Neuronal stem cell (in vitro differentiated cells): ENCODE measurements around the gene HCFC2.

Experiments used
- DNase-seq: peaks from one replicate; pipeline ENCODE4 v3.0.0-alpha.2; 2013; ENCODE audit warnings: low spot score
- H2AFZ ChIP-seq: one replicate; pipeline ENCODE4 v1.6.1; 2013; ENCODE audit warnings: mild to moderate bottlenecking, low read length, inconsistent platforms
- H2AK5ac ChIP-seq: 2 replicates; pipeline ENCODE4 v1.6.1; 2013; ENCODE audit warnings: low read depth, mild to moderate bottlenecking, inconsistent platforms, low read length, moderate library complexity, mixed read lengths
- H2BK120ac ChIP-seq: 2 replicates; pipeline ENCODE4 v1.6.1; 2013; ENCODE audit warnings: low read depth, mild to moderate bottlenecking, inconsistent platforms, low read length, moderate library complexity, mixed read lengths
- H2BK12ac ChIP-seq: one replicate; pipeline ENCODE4 v1.6.1; 2013; ENCODE audit warnings: low read length, inconsistent platforms
- H2BK15ac ChIP-seq: 2 replicates; pipeline ENCODE4 v1.6.1; 2013; ENCODE audit warnings: mild to moderate bottlenecking, low read length, inconsistent platforms, mixed read lengths
- H2BK5ac ChIP-seq: one replicate; pipeline ENCODE4 v1.6.1; 2013; ENCODE audit warnings: inconsistent platforms, mild to moderate bottlenecking, low read length, moderate library complexity
- H3K14ac ChIP-seq: one replicate; pipeline ENCODE4 v1.6.1; 2013; ENCODE audit warnings: low read length, inconsistent platforms
- H3K18ac ChIP-seq: 2 replicates; pipeline ENCODE4 v1.6.1; 2013; ENCODE audit warnings: low read length, inconsistent platforms
- H3K23ac ChIP-seq: 2 replicates; pipeline ENCODE4 v1.6.1; 2013; ENCODE audit warnings: low read depth, mild to moderate bottlenecking, mixed read lengths, low read length, inconsistent platforms; ENCODE audit not compliant: poor library complexity
- H3K27ac ChIP-seq: replicated peaks from 3 replicates; pipeline ENCODE4 v1.5.1; 2013; ENCODE audit warnings: low read length, inconsistent platforms
- H3K27me3 ChIP-seq, 3 experiments: 2 replicates each; pipeline ENCODE4 v1.6.1; 2013; ENCODE audit warnings: low read length in 3 of 3, mild to moderate bottlenecking in 2 of 3, inconsistent platforms in 1 of 3, low read depth in 1 of 3, mixed read lengths in 1 of 3, moderate library complexity in 1 of 3; ENCODE audit not compliant: control insufficient read depth in 3 of 3, insufficient read depth in 3 of 3
- H3K36me3 ChIP-seq, 2 donors: replicated peaks in 1 of 2; 2 replicates each; pipeline ENCODE4 v1.6.1; 2013; ENCODE audit warnings: low read length in 2 of 2; ENCODE audit not compliant: control insufficient read depth in 2 of 2, insufficient read depth in 2 of 2
- H3K4ac ChIP-seq: 2 replicates; pipeline ENCODE4 v1.6.1; 2013; ENCODE audit warnings: inconsistent platforms, mild to moderate bottlenecking, low read length, moderate library complexity
- H3K4me1 ChIP-seq, 2 donors: 1 replicate in 1 of 2; 2 replicates in 1 of 2; pipeline ENCODE4 v1.6.1; 2013; ENCODE audit warnings: low read length in 2 of 2, low read depth in 1 of 2; ENCODE audit not compliant: control insufficient read depth in 2 of 2, insufficient read depth in 1 of 2
- H3K4me2 ChIP-seq: one replicate; pipeline ENCODE4 v1.6.1; 2013; ENCODE audit warnings: mild to moderate bottlenecking, low read length, inconsistent platforms; ENCODE audit not compliant: insufficient read depth, poor library complexity, severe bottlenecking
- H3K4me3 ChIP-seq, 2 donors: 2 replicates each; pipeline ENCODE4 v1.5.1; 2013; ENCODE audit warnings: low read length in 2 of 2, mild to moderate bottlenecking in 2 of 2, inconsistent platforms in 1 of 2, moderate library complexity in 1 of 2
- H3K79me1 ChIP-seq: one replicate; pipeline ENCODE4 v1.6.1; 2013; ENCODE audit warnings: low read depth, mild to moderate bottlenecking, inconsistent platforms, low read length, moderate library complexity
- H3K9ac ChIP-seq: one replicate; pipeline ENCODE4 v1.6.1; 2013; ENCODE audit warnings: mild to moderate bottlenecking, low read depth, low read length, inconsistent platforms; ENCODE audit not compliant: poor library complexity
- H3K9me3 ChIP-seq, 2 donors: replicated peaks in 1 of 2; 2 replicates each; pipeline versions ENCODE3 to v1.6.1; 2013; ENCODE audit warnings: low read length in 2 of 2, mild to moderate bottlenecking in 2 of 2, inconsistent platforms in 1 of 2, low read depth in 1 of 2, mixed read lengths in 1 of 2, moderate library complexity in 1 of 2; ENCODE audit not compliant: control insufficient read depth in 2 of 2, insufficient read depth in 1 of 2
- H4K8ac ChIP-seq: one replicate; pipeline ENCODE4 v1.6.1; 2013; ENCODE audit warnings: low read depth, mild to moderate bottlenecking, inconsistent platforms, low read length, moderate library complexity
- H4K91ac ChIP-seq: one replicate; pipeline ENCODE4 v1.6.1; 2013; ENCODE audit warnings: low read length, low read depth, mild to moderate bottlenecking, inconsistent platforms; ENCODE audit not compliant: poor library complexity
- WGBS, 2 donors: extraction: QIAGEN DNeasy Blood & Tissue Kit; methylation state at CpG; one replicate each; pipeline ENCODE4 v1.1.7; 2013; ENCODE audit warnings: missing lambda C conversion rate in 2 of 2, mixed read lengths in 1 of 2; ENCODE audit not compliant: insufficient read length in 2 of 2, insufficient replicate concordance in 1 of 2; ENCODE audit errors: extremely low coverage in 2 of 2; 5-methylcytosine and 5-hydroxymethylcytosine counted together

The HCFC2 gene

GRCh38 chr12:104138797-104139152, 74.4 kb downstream of the HCFC2 start:
- peak overlapping the region; percentile 48 for H2BK5ac ChIP-seq
- no peak overlapping the region for H3K27ac ChIP-seq
- no peak overlapping the region for H4K8ac ChIP-seq
- H3K18ac ChIP-seq: peak overlapping the region; percentile 79
- no peak overlapping the region for H3K14ac ChIP-seq
- H3K4me3 ChIP-seq: peak overlapping the region; percentile 54 to 71
- H3K4me1 ChIP-seq: peaks cover 9 to 11% of the 10 kb centered on the region in 2 donors
- no peak overlapping the region for H3K4ac ChIP-seq
- peak overlapping the region; percentile 38 for H2BK15ac ChIP-seq
- no peak overlapping the region for H3K23ac ChIP-seq
- peaks cover 0 to 12% (median 0%) of the 10 kb centered on the region in 3 experiments for H3K27me3 ChIP-seq
- peaks cover 0 to 3% of the 10 kb centered on the region in 2 donors for H3K9me3 ChIP-seq
- no peak overlapping the region for H3K9ac ChIP-seq
- no CpG with 5 or more reads among the region's 7 CpGs for WGBS, 2 donors
- DNase-seq: peak; percentile 15
- H3K4me2 ChIP-seq: peak overlapping the region; percentile 89
- peaks cover 2% of the 10 kb centered on the region for H3K79me1 ChIP-seq
- H2BK120ac ChIP-seq: no peak overlapping the region
- no peak overlapping the region for H4K91ac ChIP-seq
- H2AK5ac ChIP-seq: no peak overlapping the region
- H2AFZ ChIP-seq: peak overlapping the region; percentile 98
- H2BK12ac ChIP-seq: no peak overlapping the region
- peaks cover 4 to 16% of the 10 kb centered on the region in 2 donors for H3K36me3 ChIP-seq

- Histone ChIP-seq H3K23ac (no peak overlapping the region), H2BK5ac (no peak overlapping the region), H3K79me1 (no peaks in the 10 kb centered on the region), H3K27ac (no peak overlapping the region), H3K14ac (no peak overlapping the region), H3K9me3 (peaks cover 0 to 3% of the 10 kb centered on the region in 2 donors), H2AK5ac (no peak overlapping the region), H3K4ac (no peak overlapping the region), H2BK15ac (no peak overlapping the region), H3K36me3 (peaks cover 0 to 1% of the 10 kb centered on the region in 2 donors), H4K8ac (no peak overlapping the region), H2AFZ (no peak overlapping the region), H2BK12ac (no peak overlapping the region), H3K27me3 (peaks cover 0 to 20% (median 0%) of the 10 kb centered on the region in 3 experiments), H3K9ac (no peak overlapping the region), H3K4me1 (peaks cover 5 to 7% of the 10 kb centered on the region in 2 donors), H3K4me3 (peak overlapping the region in 1 of 2 donors; percentile 35), H3K4me2 (no peak overlapping the region), H2BK120ac (no peak overlapping the region), H3K18ac (no peak overlapping the region), H4K91ac (no peak overlapping the region)
- DNase-seq: no peak
- WGBS, 2 donors: no CpG with 5 or more reads among the region's 2 CpGs
Measured at GRCh38 chr12:104142543-104142942, 78.2 kb downstream of the HCFC2 start.

GRCh38 chr12:104143002-104143401, 78.7 kb downstream of the HCFC2 start:
- no peak for DNase-seq

GRCh38 chr12:104143918-104144317, 79.6 kb downstream of the HCFC2 start:
- Histone ChIP-seq H2BK120ac (no peak overlapping the region), H3K9me3 (peaks cover 0 to 3% of the 10 kb centered on the region in 2 donors), H2BK15ac (no peak overlapping the region), H3K27me3 (peaks cover 0 to 20% (median 0%) of the 10 kb centered on the region in 3 experiments), H3K14ac (no peak overlapping the region), H3K18ac (no peak overlapping the region), H3K27ac (no peak overlapping the region), H3K4me1 (peaks cover under 1 to 2% of the 10 kb centered on the region in 2 donors), H3K9ac (no peak overlapping the region), H4K8ac (no peak overlapping the region), H3K23ac (no peak overlapping the region), H2BK5ac (no peak overlapping the region), H3K36me3 (peaks cover 0 to 1% of the 10 kb centered on the region in 2 donors), H2BK12ac (no peak overlapping the region), H2AFZ (no peak overlapping the region), H3K4ac (no peak overlapping the region), H3K79me1 (no peaks in the 10 kb centered on the region), H3K4me3 (no peak overlapping the region), H4K91ac (no peak overlapping the region), H3K4me2 (no peak overlapping the region), H2AK5ac (no peak overlapping the region)
- no peak for DNase-seq
- WGBS, 2 donors: no CpG with 5 or more reads among the region's 1 CpG

More at GRCh38 chr12:104143002-104143401, 78.7 kb downstream of the HCFC2 start:
- Histone ChIP-seq H4K8ac (no peak overlapping the region), H3K36me3 (peaks cover 0 to 1% of the 10 kb centered on the region in 2 donors), H2BK5ac (no peak overlapping the region), H3K27ac (no peak overlapping the region), H3K4me1 (peaks cover 5 to 7% of the 10 kb centered on the region in 2 donors), H2AK5ac (no peak overlapping the region), H3K79me1 (no peaks in the 10 kb centered on the region), H2BK15ac (no peak overlapping the region), H4K91ac (no peak overlapping the region), H3K4me2 (no peak overlapping the region), H3K9ac (no peak overlapping the region), H3K23ac (no peak overlapping the region), H2AFZ (no peak overlapping the region), H3K18ac (no peak overlapping the region), H2BK120ac (no peak overlapping the region), H3K9me3 (peaks cover 0 to 3% of the 10 kb centered on the region in 2 donors), H3K4ac (no peak overlapping the region), H2BK12ac (no peak overlapping the region), H3K27me3 (peaks cover 0 to 20% (median 0%) of the 10 kb centered on the region in 3 experiments), H3K14ac (no peak overlapping the region), H3K4me3 (no peak overlapping the region)
